Fibroblast of skin of scalp (primary cell): ENCODE measurements around the gene CNGB1.
"Not testable (repeated sequence)": the region's sequence is repeated elsewhere in the genome, so short reads cannot be mapped to it uniquely, and the experiment has no call there.

Source experiments
- DNase-seq: peaks from one replicate; pipeline ENCODE4 v3.0.0-alpha.2; 2013

CNGB1 gene

DNA sequence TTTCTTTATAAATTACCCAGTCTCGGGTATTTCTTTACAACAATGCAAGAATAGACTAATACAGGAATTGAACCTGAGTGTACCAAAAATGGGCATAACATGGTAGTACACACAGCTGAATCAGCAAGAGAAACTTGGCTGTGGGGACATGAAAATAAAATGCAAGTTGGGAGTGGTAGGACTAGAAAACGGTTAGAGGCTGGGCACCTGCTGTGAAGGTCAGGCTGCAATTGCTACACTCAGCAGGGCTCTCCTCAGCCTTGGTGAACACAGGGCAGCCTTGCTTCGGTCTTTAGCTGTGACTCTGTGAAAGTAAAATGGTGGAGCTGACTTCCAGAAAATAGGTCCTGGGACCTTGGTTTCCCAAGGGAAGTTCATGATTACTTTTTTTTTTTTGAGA lies 45.6 kb downstream of the CNGB1 start:
- DNase-seq = no peak

DNA sequence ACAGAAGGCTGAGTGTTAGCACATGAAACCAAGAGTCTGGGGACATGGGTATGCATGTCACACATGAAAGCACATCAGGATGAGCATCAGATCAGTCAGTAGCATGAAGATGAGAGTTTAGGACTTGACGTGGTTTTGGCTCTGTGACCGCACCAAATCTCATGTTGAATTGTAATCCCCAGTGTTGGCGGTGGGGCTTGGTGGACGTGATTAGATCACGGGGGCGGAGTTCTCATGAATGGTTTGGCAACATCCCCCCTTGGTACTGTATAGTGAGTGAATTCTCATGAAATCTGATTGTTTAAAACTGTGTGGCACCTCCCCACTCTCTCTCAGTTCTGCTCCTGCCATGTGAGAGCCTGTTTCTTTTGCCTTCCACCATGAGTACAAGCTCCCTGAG lies 46.4 kb downstream of the CNGB1 start:
- no peak for DNase-seq

DNA sequence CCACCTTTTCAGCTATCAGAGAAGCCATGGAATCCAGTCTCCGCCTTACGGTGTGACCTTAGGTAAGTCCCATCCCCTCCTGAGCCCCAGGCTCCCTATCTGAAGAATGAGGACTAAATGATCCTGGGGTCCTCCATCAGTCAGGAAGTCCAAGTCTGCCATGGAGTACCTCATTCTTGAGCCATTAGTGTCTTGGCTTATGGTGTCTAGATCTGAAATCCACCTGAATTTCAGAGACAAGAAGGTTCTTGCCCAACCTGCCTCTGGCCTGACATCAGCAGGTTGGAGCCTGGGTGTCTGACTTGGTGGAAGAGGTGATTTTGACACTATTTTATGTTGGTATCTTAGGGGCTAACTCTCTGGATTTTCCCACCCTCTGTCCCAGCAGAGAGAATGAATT lies 47.1 kb downstream of the CNGB1 start:
- no peak for DNase-seq

DNA sequence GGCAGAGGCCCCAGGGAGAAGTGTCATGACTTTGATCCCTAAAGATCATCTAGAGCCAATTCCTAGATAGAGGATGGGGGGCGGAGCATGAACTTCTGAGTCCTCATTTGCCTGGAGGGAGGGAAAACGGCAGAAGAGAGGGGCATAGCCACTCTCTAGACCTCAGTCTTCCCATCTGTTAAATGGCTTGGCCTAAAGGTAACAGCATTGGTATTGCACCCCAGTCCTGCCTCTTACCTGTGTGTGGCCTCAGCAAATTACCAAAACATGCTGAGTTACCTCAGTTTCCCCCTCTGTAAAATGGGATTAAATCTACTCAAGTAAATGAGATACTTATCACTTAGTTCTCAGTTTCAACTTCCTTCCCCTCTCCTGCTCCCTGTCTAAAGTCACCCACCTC lies 47.5 kb downstream of the CNGB1 start:
- DNase-seq = no peak

DNA sequence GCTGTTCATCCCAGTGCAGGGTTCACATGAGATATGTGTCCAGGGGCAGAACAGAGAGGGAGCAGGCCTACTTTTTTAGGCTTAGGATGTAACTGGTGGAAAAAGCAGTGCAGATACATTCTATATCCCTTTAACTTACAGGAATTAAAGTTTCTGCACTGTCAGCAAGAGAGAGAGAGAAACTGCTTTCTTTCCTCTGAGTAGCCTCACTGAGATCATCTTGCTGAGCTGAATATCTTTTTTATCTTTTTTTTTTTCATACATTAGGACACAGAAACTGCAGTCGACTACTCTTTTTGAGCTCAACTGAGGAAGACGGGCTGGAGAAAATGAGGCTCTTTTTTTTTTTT lies 50.1 kb downstream of the CNGB1 start:
- no peak for DNase-seq

DNA sequence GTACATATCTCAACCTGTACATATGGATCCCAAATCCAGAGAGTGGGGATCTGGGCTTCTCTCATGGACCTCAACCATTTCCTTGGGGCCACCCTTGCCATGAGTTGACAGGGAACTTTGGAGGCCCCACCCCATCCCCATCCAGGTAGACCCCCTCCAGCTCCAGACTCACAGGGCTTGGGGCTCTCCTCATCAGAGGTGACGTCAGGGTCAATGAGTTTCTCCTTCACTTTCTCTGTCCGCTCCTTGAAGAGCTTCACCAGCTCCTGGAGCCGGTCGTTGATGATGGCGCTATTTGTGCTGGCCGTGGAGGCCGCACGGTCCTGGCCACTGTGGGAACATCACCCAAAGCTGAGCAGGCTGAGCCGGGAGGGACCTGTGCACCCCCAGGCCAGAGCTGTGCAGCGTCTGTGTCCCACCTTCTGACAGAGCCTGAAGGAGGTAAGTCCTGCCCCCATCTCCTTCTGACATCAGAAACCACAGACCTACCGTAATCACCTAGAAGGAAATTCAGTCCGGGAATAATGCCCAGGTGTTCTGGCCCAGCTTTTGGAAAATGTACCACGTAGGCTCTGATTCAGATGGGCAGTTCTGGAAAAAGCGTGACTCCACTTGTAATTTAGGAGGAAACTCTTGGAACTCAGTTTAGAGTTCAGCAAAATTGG lies 50.6 kb downstream of the CNGB1 start:
- no peak for DNase-seq

DNA sequence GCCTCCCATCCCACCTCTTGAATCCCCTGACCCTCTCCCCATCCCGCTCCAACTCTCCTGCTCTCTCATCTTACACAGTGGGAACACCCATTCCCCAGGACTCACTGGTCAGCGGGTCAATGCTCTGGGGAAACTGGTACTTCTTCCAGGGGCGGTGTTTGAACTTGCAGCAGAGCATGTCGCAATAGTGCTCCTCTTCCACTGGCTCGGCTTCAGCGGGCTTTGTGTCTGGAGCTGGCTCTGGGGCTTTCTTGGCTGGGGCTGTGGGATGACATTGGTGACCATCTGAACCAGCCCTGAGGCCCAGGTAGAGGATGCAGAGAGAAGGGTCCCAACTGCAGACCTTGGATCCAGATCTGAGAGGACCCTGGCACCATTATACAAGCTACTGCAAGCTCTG lies 51.9 kb downstream of the CNGB1 start:
- DNase-seq = no peak

DNA sequence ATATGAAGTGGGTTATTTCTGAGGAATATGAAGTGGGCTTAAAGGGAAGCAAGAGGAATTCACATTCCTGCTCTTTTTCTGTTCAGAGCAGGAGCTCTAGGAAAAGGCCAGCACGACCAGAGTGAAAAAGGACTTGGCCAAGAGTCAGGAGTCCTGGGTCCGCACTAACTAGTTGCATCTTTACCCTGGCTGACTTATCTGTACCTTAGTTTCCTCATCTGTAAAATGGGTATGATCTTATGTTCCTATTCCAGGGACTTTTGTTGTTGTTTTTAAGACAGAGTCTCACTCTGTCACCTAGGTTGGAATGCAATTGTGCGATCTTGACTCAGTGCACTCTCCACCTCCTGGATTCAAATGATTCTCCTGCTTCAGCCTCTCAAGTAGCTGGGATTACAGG lies 52.5 kb downstream of the CNGB1 start:
- DNase-seq = no peak

DNA sequence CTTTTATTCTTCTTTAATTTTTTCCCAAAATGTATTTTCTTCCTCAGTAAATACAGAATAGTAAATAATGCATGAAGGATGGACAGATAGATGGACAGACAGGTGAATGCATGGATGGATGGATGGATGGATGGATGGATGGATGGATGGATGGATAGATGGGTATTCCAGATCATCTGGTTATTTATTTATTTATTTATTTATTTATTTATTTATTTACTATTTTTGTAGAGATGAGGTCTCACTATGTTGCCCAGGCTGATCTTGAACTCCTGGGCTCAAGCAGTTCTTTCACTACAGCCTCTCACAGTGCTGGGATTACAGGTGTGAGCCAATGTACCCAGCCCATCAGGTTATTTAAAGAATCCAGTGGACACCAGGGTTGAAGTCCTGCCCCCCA lies 53.0 kb downstream of the CNGB1 start:
- DNase-seq = not testable (repeated sequence)

DNA sequence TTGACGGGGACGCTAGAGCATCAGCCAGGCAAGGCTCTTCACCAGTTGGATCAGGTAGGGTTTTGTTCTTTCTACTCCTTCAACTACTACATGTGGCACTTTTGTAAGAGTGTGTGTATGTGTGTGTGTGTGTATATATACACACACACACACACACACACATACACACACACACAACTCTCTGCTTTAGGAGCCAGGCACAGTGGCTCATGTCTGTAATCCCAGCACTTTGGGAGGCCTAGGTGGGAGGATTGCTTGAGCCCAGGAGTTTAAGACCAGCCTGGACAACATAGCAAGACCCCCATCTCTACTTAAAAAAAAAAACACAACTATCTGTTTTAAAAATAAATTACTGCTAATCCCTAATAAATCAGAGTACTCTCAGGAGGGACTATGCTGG lies 53.4 kb downstream of the CNGB1 start:
- DNase-seq = not testable (repeated sequence)

DNA sequence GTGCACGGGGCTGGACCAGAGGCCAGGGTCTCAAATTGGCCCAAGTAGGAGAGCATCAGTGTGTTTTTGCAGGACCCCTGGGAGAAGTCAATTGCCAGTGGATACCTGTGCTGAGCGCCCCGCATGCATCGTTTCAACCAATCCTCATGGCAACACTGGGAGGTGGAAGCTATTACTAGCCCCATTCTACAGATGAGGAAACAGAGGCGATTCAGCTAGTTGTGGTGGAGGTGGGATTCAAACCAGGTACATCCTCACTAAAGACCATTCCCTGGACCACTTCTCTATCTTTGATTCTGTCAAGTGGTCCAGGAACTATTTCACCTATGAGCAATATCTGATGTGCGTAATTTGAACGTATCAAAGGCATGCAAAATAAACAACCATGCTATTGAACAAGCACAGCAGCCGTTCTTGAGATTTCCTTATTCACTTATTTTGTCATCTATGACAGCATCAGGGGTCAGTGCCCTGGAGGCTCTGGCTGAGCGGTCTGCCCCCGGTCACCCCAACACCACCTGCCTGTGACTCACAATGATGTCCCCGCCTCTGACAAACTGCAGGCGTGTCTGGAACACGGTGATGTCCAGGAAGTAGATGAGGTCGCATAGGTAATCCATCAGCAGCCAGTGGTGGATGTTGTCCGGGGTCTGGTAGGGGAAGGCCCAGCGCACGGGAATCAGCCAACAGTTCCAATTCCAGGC lies 54.0 kb downstream of the CNGB1 start:
- no peak for DNase-seq

DNA sequence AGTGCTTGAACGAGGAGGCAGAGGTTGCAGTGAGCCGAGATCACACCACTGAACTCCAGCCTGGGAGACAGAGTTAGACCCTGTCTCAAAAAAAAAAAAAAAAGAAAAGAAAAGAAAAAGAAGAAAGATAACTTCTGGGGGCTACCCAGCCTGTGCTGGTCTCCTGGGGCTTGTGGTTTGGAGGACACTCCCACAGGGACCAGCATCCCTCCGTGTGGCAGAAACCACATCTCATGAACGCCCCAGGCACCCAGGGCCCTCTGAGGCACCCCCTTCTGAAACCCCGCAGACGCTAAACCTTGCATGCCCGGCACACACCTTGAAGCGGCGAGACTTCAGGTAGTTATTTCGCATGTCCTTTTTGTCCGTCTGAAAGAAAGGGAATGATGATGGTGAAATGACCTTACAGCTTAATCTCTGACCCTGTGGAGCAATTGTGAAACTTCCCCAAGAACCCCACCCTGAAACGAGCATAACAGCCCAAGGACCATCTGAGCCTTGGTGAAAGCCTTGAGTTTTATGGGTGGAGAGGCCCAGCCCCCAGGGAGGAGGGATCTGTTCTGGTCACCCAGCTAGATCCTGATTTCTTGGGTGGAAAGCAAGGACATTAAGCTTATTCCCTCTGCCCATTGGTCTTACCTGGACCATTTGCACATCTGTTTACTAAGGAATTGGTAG lies 55.0 kb downstream of the CNGB1 start:
- no peak for DNase-seq

DNA sequence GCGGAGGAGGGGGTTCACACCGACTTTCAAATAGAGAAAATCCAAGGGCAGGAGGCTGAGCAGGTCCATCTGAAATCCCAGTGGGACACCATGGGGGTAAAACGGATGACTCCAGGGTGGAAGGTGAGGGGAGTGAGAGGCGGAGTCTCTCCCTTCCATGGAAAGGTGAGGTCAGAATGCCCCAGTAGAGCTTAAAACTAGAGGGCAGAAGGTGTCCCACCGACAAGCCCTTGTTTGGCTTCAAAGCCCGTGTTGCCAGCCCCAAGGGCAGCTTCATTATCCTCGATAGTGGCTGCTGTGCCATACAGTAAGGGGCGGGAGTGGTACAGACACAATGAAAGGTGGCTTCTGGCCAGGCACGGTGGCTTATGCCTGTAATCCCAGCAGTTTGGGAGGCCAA lies 55.7 kb downstream of the CNGB1 start:
- no peak for DNase-seq

DNA sequence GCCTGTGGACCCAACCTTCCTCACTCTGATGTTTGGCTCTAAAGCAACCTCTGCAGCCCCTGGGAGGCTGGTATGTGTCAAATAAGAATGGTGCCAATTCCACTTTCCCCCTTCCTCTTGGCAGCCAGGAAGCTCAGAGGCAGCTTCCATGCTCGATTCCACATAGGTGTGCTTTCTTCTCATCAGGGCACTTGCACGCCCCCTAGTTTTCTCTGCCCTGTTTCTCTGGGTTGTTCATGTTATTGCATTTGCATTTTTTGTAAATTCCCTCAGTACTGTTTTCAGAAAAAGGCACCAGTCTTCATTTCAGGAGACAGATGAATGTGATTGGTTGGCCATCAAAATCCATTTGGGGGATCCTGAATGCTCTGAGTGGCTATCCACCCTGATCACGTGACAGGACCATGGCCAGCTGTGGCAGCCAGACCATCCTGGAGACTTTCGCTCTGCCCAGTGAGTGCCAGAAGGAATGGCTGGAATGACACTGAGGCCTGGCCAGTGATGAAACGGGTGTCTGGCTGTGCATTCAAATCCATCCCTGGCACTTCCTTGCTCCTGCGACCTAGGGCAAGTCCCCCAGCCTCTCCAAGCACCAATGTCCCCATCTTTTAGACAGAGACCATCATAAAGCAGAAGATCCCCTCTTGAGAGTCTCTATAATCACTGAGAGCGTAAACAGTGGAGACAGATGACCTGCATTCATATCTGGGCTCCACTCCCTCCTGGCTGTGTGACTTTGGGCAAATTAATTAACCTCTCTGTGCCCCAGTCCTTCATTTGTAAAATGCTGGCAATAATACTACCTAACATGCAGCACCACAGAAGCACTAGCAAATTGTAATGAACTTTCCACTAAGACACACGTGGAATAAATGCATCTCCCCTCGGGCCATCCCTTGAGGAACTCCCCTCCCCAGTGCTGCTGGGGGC lies 56.4 kb downstream of the CNGB1 start:
- DNase-seq = no peak

DNA sequence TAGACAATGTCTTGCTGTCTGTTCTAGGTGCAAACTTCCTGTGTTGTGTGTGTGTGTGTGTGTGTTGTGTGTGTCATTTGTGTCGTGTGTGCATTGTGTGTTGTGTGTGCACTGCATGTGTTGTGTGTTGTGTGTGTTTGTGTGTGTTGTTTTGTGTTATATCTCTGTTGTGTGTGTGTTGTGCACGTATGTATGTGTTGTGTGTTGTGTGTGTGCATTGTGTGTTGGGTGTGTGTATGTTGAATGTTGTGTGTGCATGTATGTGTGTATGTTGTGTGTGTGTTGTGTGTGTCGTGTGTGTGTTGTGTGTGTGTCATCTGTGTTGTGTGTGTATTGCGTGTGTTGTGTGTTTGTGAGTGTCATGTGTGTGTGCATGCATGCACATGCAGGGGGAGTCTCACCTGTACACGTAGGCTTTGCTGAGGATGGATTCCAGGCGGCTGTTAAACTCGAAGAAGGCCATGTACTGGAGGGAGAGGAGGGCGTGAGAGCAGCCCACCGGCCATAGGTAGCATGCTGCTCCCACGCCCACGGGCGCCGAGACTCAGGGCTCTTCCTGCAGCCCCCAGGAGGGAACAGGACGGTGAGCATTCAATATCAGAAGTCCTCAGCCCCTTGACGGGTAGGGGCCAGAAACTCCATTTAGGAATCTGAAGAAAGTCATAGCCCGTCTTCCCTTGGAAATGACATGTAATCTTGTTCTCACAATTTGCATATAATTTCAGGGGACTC lies 58.2 kb downstream of the CNGB1 start:
- DNase-seq = no peak

DNA sequence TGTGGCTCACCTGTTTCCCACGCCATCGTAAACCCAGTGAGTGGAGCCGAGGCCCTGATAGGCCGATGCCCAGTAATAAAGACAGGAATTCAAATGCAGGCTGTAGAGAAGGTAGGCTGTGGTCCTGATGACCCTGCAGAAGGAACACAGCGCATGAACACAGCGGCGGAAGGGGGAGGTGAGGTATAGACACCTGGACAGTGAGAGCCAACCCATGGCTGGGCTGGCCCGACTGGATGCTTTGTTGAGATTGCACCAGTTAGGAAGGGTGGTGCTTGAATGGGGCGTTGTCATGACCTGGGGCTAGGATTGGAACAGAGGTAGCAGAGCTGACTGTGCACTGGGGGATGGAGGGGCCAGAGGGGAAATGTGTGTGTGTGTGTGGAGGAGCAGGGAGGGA lies 59.2 kb downstream of the CNGB1 start:
- no peak for DNase-seq

DNA sequence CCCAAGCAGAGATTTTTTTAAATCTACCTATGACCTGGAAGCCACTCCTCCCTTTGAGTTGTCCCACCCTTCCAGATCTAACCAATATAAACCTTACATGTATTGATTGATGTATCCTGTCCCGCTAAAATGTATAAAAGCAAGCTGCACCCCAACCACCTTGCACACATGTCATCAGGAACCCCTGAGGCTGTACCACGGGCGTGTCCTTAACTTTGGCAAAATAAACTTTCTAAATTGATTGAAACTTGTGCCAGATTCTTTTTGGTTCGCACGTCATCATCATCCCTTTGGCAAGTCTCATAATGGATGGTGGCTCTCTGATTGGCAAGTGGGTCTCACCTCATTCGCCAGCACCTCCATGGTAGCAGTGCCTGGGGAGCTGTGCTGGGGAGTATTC lies 60.2 kb downstream of the CNGB1 start:
- no peak for DNase-seq

DNA sequence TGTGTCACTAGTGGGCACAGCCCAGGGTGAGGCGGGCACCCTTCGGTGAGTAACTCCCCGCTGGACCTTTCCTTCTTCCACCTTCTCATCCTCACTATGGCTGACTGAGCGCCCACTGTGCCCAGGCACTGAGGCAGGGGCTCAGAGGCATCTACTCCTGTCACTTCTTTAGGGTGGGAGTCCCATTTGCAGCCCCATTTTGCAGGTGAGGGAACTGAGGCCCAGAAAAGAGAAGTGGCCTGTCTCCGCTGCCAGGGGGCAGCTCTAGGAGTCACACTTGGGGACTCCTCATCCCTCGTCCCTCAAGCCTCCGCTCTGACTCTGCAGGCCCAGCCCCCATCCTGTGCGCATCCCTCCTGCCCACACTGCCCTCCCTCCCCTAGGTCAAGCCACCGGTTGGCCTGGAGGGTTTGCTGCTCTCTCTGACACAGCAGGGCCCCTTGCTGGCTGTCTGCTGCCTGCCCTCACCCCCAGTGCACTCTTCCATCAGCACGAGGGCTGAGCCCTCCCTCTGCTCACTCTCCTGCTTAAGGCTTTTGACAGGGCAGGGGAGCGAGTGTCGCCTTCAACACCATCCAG lies 62.4 kb downstream of the CNGB1 start:
- no peak for DNase-seq

DNA sequence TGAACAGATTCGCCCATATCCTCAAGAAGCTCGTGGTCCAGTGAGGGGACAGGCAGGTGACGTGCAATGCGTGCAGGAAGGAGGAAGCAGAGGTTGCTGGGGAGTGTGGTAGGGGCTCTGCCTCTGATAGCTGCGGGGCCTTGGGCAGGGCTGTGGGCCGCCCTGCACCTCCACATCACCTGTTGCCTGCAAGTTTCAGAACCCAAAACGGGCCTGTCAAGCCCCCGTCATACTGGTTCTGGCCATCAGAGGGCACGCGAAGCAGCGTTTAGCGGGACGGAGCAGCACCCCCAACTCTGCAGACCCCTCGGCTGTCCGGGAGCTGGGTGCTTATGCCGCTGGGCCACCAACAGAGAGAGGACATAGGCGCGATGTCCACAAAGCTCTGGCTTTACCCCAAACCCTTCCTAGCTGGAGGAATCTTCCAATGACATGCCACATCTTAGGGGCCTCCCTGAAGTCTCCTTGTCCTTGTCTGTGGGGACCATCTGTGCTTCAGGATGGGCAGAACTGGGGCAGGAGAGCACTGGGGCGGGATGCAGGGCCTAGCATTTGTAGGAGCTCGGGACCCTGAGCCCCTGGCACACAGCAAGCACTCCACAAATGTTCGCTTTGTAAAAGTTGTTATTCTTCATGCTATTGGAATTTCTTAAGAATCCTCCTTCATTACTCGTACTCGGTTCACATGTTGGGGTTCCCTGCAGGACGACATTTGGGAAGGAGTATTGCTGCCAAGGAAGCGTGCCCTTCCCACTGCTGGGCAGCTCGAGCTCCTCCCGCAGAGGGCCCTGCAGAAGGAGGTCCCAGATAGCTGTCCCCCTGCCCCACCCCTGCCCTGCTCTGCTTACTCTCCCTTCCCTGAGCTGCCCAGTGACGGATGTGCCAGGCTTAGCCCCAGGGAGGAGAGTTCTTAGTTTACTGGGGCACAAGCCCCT lies 64.3 kb downstream of the CNGB1 start:
- no peak for DNase-seq

DNA sequence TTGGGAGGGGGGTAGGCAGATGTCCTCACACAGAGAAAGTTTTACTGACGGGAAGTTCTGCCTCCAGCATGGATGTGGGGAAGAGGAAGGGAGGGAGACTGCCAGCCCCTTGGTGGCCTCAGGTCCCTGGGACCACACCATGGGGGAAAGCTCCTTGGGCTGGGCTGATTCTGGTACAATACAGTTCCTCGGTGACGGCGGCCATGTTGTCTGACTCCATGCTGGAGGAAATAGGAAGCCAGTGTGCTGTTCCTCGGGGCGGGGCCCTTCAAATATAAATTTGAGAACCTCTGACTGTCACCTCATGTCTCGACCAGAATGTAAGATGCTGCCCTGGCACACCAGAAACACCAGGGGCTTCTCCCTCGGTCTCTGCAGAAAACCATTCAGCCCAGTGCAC lies 66.8 kb downstream of the CNGB1 start:
- no peak for DNase-seq

DNA sequence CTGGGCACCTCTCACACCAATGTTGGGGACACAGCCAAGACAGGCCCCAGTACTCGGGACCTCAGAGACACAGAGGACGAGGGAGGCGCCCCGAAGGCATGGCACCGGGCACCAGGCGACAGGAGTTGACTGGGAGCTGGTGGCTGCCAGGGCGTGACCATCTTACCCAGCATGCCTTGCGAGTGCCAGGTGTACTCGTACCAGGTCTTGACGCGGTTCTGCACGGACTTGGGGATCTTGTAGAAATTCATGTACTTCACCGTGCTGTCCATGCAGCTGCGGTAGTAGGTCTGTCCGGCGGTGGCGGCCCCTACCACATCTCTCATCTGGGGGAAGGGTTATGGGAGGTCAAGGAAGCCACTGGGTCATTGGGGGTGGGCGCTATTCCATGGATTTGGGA lies 67.3 kb downstream of the CNGB1 start:
- DNase-seq = no peak
